Measurements from ENCODE around the gene KCNQ1. TPM values are rescaled to one million over a fixed set of nuclear protein-coding genes. Genes with fewer than 3 reads are reported as not detected.

The KCNQ1 gene
- total RNA-seq, 1 experiment from 2014 or later, result 2.5 TPM

- Mint-ChIP-seq H3K4me1 (peaks cover 22% of the 10 kb centered on the region), H3K4me3 (no peak overlapping the region), H3K27me3 (ENCODE audit: low read depth) (peaks cover 11% of the 10 kb centered on the region), H3K27ac (no peak overlapping the region), H3K9me3 (no peaks in the 10 kb centered on the region), H3K36me3 (peaks cover 10% of the 10 kb centered on the region; the same call in 1 of the 2 replicates)
- ChIA-PET POLR2A (no interaction called here), CTCF (interaction anchor here (0.8 to 3.6 kb wide), 2 partner anchors 19 to 20 kb away, joined by 3 to 10 read pairs; no protein-coding TSS in a partner anchor)
- no peak for TF ChIP-seq MAX (CRISPR knock-in tag; IDR thresholded peaks at IDR 0.05)
- no peak for TF ChIP-seq JUN (CRISPR knock-in tag; IDR thresholded peaks at IDR 0.05)
- TF ChIP-seq ZNF219 (CRISPR knock-in tag; IDR thresholded peaks at IDR 0.05; ENCODE audit: borderline replicate concordance), result no peak
- TF ChIP-seq IRF1 (CRISPR knock-in tag; IDR thresholded peaks at IDR 0.05), result no peak
- no peak for TF ChIP-seq NFATC4 (CRISPR knock-in tag; IDR thresholded peaks at IDR 0.05)
- no peak for TF ChIP-seq TCF7 (CRISPR knock-in tag; IDR thresholded peaks at IDR 0.05; ENCODE audit: low read depth)
- TF ChIP-seq JAZF1 (CRISPR knock-in tag; IDR thresholded peaks at IDR 0.05), result no peak
- no peak for TF ChIP-seq ZNF423 (CRISPR knock-in tag; IDR thresholded peaks at IDR 0.05)
- no peak for TF ChIP-seq ZNF512 (CRISPR knock-in tag; IDR thresholded peaks at IDR 0.05; ENCODE audit: borderline replicate concordance)
- no peak for TF ChIP-seq KAT7 (CRISPR knock-in tag; IDR thresholded peaks at IDR 0.05; ENCODE audit: borderline replicate concordance)
- TF ChIP-seq ZNF263 (CRISPR knock-in tag; IDR thresholded peaks at IDR 0.05; ENCODE audit: low read depth), result no peak
- no peak for TF ChIP-seq ZNF416 (CRISPR knock-in tag; IDR thresholded peaks at IDR 0.05)
- TF ChIP-seq EMX1 (CRISPR knock-in tag; IDR thresholded peaks at IDR 0.05), result no peak
- no peak for TF ChIP-seq CDX4 (CRISPR knock-in tag; IDR thresholded peaks at IDR 0.05; ENCODE audit: borderline replicate concordance)
- no peak for TF ChIP-seq ZBTB21 (CRISPR knock-in tag; IDR thresholded peaks at IDR 0.05; ENCODE audit: borderline replicate concordance)
- no peak for TF ChIP-seq E2F4 (CRISPR knock-in tag; IDR thresholded peaks at IDR 0.05; ENCODE audit: borderline replicate concordance, low read depth)
- no peak for TF ChIP-seq CTCF (IDR thresholded peaks at IDR 0.05)
- no peak for TF ChIP-seq SMAD4 (CRISPR knock-in tag; IDR thresholded peaks at IDR 0.05)
- TF ChIP-seq PRRX2 (CRISPR knock-in tag; IDR thresholded peaks at IDR 0.05), result no peak
- TF ChIP-seq ZNF138 (CRISPR knock-in tag; conservative IDR thresholded peaks at IDR 0.05), result no peak
- no peak for DNase-seq (ENCODE audit: low spot score)
- no peak for ATAC-seq
Measured at GRCh38 chr11:2673250-2673610, 228.4 kb downstream of the KCNQ1 start.

GRCh38 chr11:2673871-2674471 lies 229.2 kb downstream of the KCNQ1 start:
- POLR2A ChIA-PET, result no interaction called here
- CTCF ChIA-PET, result interaction anchor here (0.6 to 3.6 kb wide), 3 partner anchors 18 to 115 kb away, joined by 3 to 10 read pairs (median 3); no protein-coding TSS in a partner anchor
- Mint-ChIP-seq H3K27me3 (ENCODE audit: low read depth) (peaks cover 9% of the 10 kb centered on the region), H3K27ac (no peak overlapping the region), H3K4me1 (peaks cover 28% of the 10 kb centered on the region), H3K4me3 (no peak overlapping the region), H3K9me3 (no peaks in the 10 kb centered on the region), H3K36me3 (peaks cover 4% of the 10 kb centered on the region; the same call in 1 of the 2 replicates)
- DNase-seq (ENCODE audit: low spot score) (no peak), ATAC-seq (no peak)
- TF ChIP-seq JAZF1 (CRISPR knock-in tag; IDR thresholded peaks at IDR 0.05) (no peak), ZBTB43 (CRISPR knock-in tag; IDR thresholded peaks at IDR 0.05) (no peak), GTF2I (CRISPR knock-in tag; conservative IDR thresholded peaks at IDR 0.05) (no peak), ZNF121 (CRISPR knock-in tag; IDR thresholded peaks at IDR 0.05) (no peak), AR (CRISPR knock-in tag; IDR thresholded peaks at IDR 0.05) (no peak), NR1H2 (CRISPR knock-in tag; IDR thresholded peaks at IDR 0.05) (no peak), NR3C1 (CRISPR knock-in tag; conservative IDR thresholded peaks at IDR 0.05; ENCODE audit: low read depth) (no peak), IRF2 (CRISPR knock-in tag; IDR thresholded peaks at IDR 0.05; ENCODE audit: borderline replicate concordance, low read depth) (no peak)

Data from WTC11 (cell line).